COLO829 (cell line): Measurements from ENCODE around the gene DDX46.
"Not testable (repeated sequence)": the region's sequence is repeated elsewhere in the genome, so short reads cannot be mapped to it uniquely, and the experiment has no call there.

Experiments
- DNase-seq: peaks from one replicate; pipeline ENCODE4 v3.0.0; 2012; ENCODE audit warnings: low spot score

Gene DDX46

GRCh38 chr5:134845335-134845851 is 86.8 kb downstream of the DDX46 start:
- no peak for DNase-seq

DNA sequence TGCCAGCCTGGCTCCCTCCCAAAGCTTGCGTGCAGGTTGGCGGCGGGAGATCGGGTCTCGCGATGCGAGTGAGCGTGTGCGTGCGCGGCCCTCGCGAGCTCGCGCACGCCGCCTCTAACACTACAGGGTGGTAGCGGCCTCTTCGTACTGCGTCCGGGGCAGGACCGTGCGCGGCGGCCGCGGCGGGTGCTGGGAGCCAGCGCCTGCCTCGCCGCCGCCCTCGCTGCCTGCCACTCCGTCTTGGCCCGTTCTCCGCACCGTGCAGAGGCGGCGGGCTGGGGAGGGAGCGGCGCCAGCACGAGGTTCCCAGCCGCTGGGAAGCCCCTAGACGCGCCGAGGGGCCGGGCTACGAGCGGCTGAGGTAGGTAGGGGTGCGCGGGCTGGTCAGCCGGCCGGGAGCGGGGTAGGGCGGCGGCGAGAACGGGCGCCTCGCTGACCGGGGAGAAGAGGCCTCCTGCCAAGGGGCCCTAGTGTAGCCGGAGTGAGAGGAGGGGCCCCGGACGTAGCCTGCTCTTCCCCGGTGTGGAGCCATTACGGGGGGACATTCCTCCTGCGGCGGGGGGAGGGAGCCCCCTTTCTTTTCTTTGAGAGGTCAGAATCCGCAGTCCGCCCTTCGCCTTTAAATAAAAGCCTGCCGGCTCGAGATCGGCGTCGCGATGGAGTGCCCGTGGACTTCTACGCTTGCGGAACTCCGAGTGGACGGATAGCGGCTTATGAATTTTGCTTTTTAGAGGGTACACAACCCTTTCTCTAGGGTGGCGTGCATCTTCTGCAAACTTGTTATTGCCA is 87.5 kb downstream of the DDX46 start, which contains the start of gene C5orf24:
C5orf24 (plus strand) TSS at position 117 of the 789 bp plus-strand sequence. CDS start 8,933 bp downstream, outside the sequence.
- peak; percentile 78 for DNase-seq

DNA sequence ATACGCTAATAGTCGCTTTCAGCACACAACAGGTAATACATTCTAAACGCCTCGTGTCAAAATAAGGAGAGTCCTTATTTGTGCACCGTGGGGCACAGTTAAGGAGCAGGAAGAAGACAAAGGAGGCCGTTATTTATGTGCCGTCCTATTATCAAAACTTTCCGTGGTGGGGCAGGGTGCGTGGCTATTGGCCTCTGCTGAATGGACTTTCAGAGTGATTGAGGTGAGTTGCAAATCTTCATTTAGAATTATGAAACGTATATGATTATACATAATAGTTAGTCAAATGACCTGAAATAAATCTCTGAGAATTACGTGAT is 88.0 kb downstream of the DDX46 start:
- DNase-seq: no peak

DNA sequence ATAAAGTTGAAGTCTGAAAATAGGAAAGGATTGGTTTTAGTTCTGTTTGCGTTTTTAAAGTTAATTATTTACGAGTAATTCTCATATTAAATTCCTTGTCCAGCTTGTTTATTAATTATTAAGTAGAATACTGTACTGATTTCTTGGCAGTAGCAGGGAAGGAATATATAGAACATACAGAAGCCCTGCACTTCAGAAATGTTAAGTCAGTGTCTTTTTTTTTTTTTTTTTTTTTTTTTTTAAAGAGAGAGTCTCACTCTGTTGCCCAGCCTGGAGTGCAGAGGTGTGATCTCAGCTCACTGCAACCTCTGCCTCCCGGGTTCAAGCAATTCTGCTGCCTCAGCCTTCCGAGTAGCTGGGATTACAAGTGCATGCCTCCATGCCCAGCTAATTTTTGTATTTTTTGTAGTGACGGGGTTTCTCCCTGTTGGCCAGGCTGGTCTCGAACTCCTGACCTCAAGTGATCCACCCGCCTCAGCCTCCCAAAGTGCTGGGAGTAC is 90.9 kb downstream of the DDX46 start:
- DNase-seq: not testable (repeated sequence)

DNA sequence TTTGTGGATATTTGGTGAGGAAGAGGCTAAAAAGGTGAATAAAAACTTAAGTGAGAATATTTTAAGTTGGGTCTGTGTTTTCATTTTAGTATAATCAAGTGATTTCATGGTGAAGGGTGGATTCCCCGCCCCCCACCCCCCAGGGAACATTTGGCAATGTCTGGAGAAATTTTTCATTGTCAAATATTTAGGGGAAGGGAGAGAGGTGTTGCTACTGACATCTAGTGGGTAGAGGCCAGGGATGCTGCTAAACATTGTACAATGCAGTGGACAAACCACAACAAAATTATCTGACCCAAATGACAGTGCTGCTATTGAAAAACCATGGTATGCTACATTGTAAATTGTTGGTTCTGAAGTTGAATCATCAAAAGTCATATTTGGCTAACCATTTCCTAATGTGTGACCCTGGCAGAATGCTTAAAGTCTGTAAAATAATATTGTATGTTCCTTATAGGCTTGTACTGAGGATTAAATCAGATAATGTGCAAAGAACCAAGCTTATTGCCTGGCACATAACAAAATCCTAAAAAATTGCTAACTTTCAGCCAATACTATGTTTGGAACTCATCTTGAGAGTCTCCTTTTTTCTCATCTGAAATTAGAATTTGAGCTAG is 92.8 kb downstream of the DDX46 start:
- DNase-seq: no peak

DNA sequence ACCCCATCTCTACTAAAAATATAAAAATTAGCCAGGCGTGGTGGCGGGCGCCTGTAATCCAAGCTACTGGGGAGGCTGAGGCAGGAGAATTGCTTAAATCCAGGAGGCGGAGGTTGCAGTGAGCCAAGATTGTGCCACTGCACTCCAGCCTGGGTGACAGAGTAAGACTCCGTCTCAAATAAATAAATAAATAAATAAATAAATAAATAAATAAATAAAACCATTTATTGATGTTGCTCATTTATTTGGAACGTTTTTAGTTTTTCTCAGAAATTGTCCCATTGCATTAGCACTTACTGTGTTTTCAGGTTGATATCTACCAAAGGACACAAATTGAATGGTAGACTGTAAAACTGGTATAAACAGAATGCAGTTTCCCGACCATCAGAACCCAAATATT is 97.9 kb downstream of the DDX46 start:
- not testable (repeated sequence) for DNase-seq

GRCh38 chr5:134857401-134857800 is 98.8 kb downstream of the DDX46 start:
- DNase-seq: no peak

DNA sequence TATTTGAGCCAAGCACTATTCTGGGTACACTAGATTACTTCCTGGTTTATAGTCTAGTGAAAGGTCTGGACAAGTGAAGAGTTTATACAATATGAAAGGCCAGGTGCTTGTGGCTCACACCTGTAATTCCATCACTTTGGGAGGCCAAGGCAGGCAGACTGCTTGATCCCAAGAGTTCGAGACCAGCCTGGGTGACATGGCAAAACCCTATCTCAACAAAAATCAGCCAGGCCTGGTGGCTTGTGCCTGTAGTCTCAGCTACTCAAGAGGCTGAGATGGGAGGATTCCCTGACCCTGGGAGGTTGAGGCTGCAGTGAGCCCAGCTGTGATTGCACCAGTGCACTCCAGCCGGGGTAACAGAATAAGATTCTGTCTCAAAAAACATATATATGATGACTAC is 106.1 kb downstream of the DDX46 start:
- no peak for DNase-seq

DNA sequence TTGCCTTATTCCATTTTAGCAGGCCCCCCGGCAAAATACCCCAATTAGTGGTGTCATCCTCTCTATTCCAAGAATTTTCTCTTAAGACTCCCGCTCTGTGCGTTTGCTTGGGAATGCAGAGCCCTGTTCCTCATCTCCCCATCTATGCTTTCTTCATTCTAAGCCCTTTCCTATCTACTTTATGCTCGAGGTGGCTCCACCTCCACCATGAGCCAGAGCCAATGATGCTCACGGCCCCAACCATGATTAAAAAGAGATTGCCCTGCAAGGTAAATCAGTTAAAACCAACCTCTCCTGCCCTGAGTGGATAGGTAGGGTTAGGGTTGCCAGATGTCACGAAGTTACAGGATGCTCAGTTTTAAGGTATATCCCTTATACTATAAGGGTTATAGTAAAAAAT is 114.9 kb downstream of the DDX46 start:
- DNase-seq: no peak

- peak; percentile 51 for DNase-seq
These were observed 115.6 kb downstream of the DDX46 start, which contains the start of gene TXNDC15 for GRCh38 chr5:134873987-134874830. Gene TXNDC15, plus strand, starts transcription at chr5:134874371. Its CDS starts 57 bp downstream, at chr5:134874428.

- peak; percentile 95 for DNase-seq
These were observed 116.5 kb downstream of the DDX46 start for GRCh38 chr5:134874831-134875655.

DNA sequence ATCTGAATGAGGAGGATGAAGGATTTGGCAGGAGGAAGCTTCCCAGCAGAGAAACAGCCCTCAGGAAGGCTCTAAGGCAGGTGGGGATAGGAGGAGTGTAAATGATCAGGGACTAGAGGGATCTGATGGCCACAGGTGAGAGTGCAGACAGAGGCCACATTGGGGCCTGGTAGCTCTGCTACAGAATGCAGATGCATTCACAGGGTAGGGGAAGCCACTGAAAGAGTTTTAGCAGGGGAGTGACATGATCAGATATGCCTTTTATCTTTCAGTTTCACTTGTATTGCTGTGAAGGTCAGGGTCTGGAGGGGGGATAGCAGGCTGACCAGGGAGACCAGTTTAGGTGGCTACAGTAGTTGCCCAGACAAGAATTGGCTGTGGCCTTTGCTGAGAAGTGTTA is 118.6 kb downstream of the DDX46 start:
- DNase-seq: no peak

- DNase-seq: no peak
These were observed 119.8 kb downstream of the DDX46 start for GRCh38 chr5:134878403-134878802.

- no peak for DNase-seq
These were observed 120.9 kb downstream of the DDX46 start for GRCh38 chr5:134879456-134879855.
